OCI-LY1 (cell line): ENCODE measurements around the gene KCNK3.

Experiments
- H2AFZ ChIP-seq: fragments of 200-600 bp; sonication (generic), shearing (Covaris generic); 2 replicates; pipeline ENCODE4 v1.6.0; 2014; ENCODE audit warnings: antibody characterized with exemption, mild to moderate bottlenecking, low read length
- H3F3A ChIP-seq: fragments of 200-600 bp; sonication (generic), shearing (Covaris generic); 2 replicates; pipeline ENCODE4 v1.6.0; 2014; ENCODE audit warnings: mild to moderate bottlenecking, antibody characterized with exemption, low read length, moderate library complexity; ENCODE audit not compliant: insufficient read depth
- H3K27ac ChIP-seq: fragments of 200-600 bp; sonication (generic); 2 replicates; pipeline ENCODE4 v1.5.1; 2014; ENCODE audit warnings: low read length, mixed run types, mild to moderate bottlenecking, low read depth; ENCODE audit not compliant: poor library complexity, severe bottlenecking
- H3K27me3 ChIP-seq: fragments of 200-600 bp; sonication (generic); 2 replicates; pipeline ENCODE4 v1.6.0; 2014; ENCODE audit warnings: antibody characterized with exemption, mild to moderate bottlenecking, low read length, moderate library complexity; ENCODE audit not compliant: insufficient read depth
- H3K36me3 ChIP-seq: fragments of 200-600 bp; sonication (generic); 2 replicates; pipeline ENCODE4 v1.6.1; 2014; ENCODE audit warnings: mild to moderate bottlenecking, antibody characterized with exemption, low read length, moderate library complexity, mixed read lengths; ENCODE audit not compliant: insufficient read depth
- H3K4me1 ChIP-seq: fragments of 200-600 bp; sonication (generic); 2 replicates; pipeline ENCODE4 v1.5.1; 2014; ENCODE audit warnings: mild to moderate bottlenecking, low read length, moderate library complexity; ENCODE audit not compliant: insufficient read depth, severe bottlenecking
- H3K4me2 ChIP-seq: fragments of 200-600 bp; sonication (generic), shearing (Covaris generic); 2 replicates; pipeline ENCODE4 v1.6.1; 2014; ENCODE audit warnings: low read length
- H3K4me3 ChIP-seq: fragments of 200-600 bp; sonication (generic); 2 replicates; pipeline ENCODE4 v1.5.1; 2014; ENCODE audit warnings: low read length, low read depth, mild to moderate bottlenecking, mixed read lengths; ENCODE audit not compliant: poor library complexity, severe bottlenecking
- H3K79me2 ChIP-seq: fragments of 200-600 bp; shearing (Covaris generic); 2 replicates; pipeline ENCODE4 v1.6.1; 2016; ENCODE audit warnings: mixed run types, low read length, mixed read lengths; ENCODE audit not compliant: insufficient read depth
- H3K9ac ChIP-seq: fragments of 200-600 bp; sonication (generic), shearing (Covaris generic); 2 replicates; pipeline ENCODE4 v1.6.1; 2014; ENCODE audit warnings: mild to moderate bottlenecking, low read length, mixed read lengths
- H3K9me2 ChIP-seq: fragments of 200-600 bp; sonication (generic), shearing (Covaris generic); 2 replicates; pipeline ENCODE4 v1.6.1; 2014; ENCODE audit warnings: low read depth, mild to moderate bottlenecking, low read length, mixed read lengths
- H3K9me3 ChIP-seq: fragments of 200-600 bp; shearing (Covaris generic); 2 replicates; pipeline ENCODE4 v1.6.1; 2014; ENCODE audit warnings: low read length, mixed read lengths
- H4K20me1 ChIP-seq: fragments of 200-600 bp; sonication (generic), shearing (Covaris generic); 2 replicates; pipeline ENCODE4 v1.6.0; 2016; ENCODE audit warnings: mild to moderate bottlenecking, low read length; ENCODE audit not compliant: insufficient read depth
- CTCF ChIP-seq: fragments of 200-600 bp; sonication (generic), shearing (Covaris generic); IDR thresholded peaks from 2 replicates; pipeline ENCODE4 v1.5.1; 2017; ENCODE audit warnings: mild to moderate bottlenecking, antibody characterized with exemption, low read length, moderate library complexity, mixed read lengths
- EZH2 ChIP-seq: fragments of 200-600 bp; sonication (generic), shearing (Covaris generic); IDR thresholded peaks from 2 replicates; pipeline ENCODE4 v1.8.0; 2017; ENCODE audit warnings: borderline replicate concordance, mixed run types, mild to moderate bottlenecking, antibody characterized with exemption, low read length, moderate library complexity, mixed read lengths

The KCNK3 gene

GRCh38 chr2:26692897-26693849 is 651 bp downstream of the KCNK3 start:
- Histone ChIP-seq H3F3A (no peaks in the 10 kb centered on the region), H3K27me3 (0 out of 2 replicates have a peak, but pooled peaks cover 5% of the 10 kb centered on the region), H3K9ac (no peak overlapping the region), H3K4me3 (no peak overlapping the region), H3K4me1 (no peaks in the 10 kb centered on the region), H3K9me3 (no peaks in the 10 kb centered on the region), H2AFZ (no peak overlapping the region), H3K9me2 (no peaks in the 10 kb centered on the region), H3K36me3 (no peaks in the 10 kb centered on the region), H3K27ac (no peak overlapping the region), H3K4me2 (no peak overlapping the region), H4K20me1 (no peaks in the 10 kb centered on the region), H3K79me2 (no peaks in the 10 kb centered on the region)
- TF ChIP-seq CTCF (no peak), EZH2 (no peak)

GRCh38 chr2:26694001-26694400 is 1.5 kb downstream of the KCNK3 start:
- H3K9ac ChIP-seq: no peak overlapping the region
- H3K4me2 ChIP-seq: no peak overlapping the region
- TF ChIP-seq CTCF: no peak
- no peak for TF ChIP-seq EZH2
- H3K27ac ChIP-seq: no peak overlapping the region
- no peaks in the 10 kb centered on the region for H3K4me1 ChIP-seq
- no peak overlapping the region for H3K4me3 ChIP-seq
- H3K27me3 ChIP-seq: 0 out of 2 replicates have a peak, but pooled peaks cover 5% of the 10 kb centered on the region
- no peaks in the 10 kb centered on the region for H3K36me3 ChIP-seq
- no peaks in the 10 kb centered on the region for H3K79me2 ChIP-seq
- H2AFZ ChIP-seq: no peak overlapping the region
- no peaks in the 10 kb centered on the region for H4K20me1 ChIP-seq
- H3K9me3 ChIP-seq: no peaks in the 10 kb centered on the region
- no peaks in the 10 kb centered on the region for H3K9me2 ChIP-seq
- no peaks in the 10 kb centered on the region for H3F3A ChIP-seq

GRCh38 chr2:26696351-26696816 is 3.9 kb downstream of the KCNK3 start:
- Histone ChIP-seq H3K4me1 (no peaks in the 10 kb centered on the region), H3K9ac (no peak overlapping the region), H2AFZ (no peak overlapping the region), H3K9me3 (no peaks in the 10 kb centered on the region), H3K4me2 (no peak overlapping the region), H3K79me2 (no peaks in the 10 kb centered on the region), H3K4me3 (no peak overlapping the region), H3K27me3 (0 out of 2 replicates have a peak, but pooled peaks cover 5% of the 10 kb centered on the region), H4K20me1 (no peaks in the 10 kb centered on the region), H3K36me3 (no peaks in the 10 kb centered on the region), H3K27ac (no peak overlapping the region), H3K9me2 (no peaks in the 10 kb centered on the region), H3F3A (no peaks in the 10 kb centered on the region)
- TF ChIP-seq CTCF (no peak), EZH2 (no peak)
